Mucosa of rectum (tissue), 2 donors: ENCODE results near the gene TBCK.
"Not testable (repeated sequence)": the region's sequence is repeated elsewhere in the genome, so short reads cannot be mapped to it uniquely, and the experiment has no call there.

Experiments
- H3K27ac ChIP-seq, 2 donors: one replicate each; pipeline ENCODE4 v1.7.0; 2013; ENCODE audit warnings: inconsistent platforms in 2 of 2, low read depth in 2 of 2, low read length in 2 of 2
- H3K27me3 ChIP-seq, 2 donors: one replicate each; pipeline ENCODE4 v1.7.0; 2013; ENCODE audit warnings: low read length in 2 of 2; ENCODE audit not compliant: control insufficient read depth in 2 of 2, insufficient read depth in 2 of 2
- H3K36me3 ChIP-seq, 2 donors: one replicate each; pipeline ENCODE4 v1.7.0; 2013; ENCODE audit warnings: low read length in 2 of 2; ENCODE audit not compliant: control insufficient read depth in 2 of 2, insufficient read depth in 2 of 2
- H3K4me1 ChIP-seq, 2 donors: one replicate each; pipeline ENCODE4 v1.7.0; 2013; ENCODE audit warnings: low read length in 2 of 2, mild to moderate bottlenecking in 1 of 2; ENCODE audit not compliant: control insufficient read depth in 2 of 2, insufficient read depth in 2 of 2
- H3K4me3 ChIP-seq, 2 donors: one replicate each; pipeline ENCODE4 v1.7.0; 2013; ENCODE audit warnings: low read length in 2 of 2
- H3K9ac ChIP-seq, 2 donors: one replicate each; pipeline ENCODE4 v1.7.0; 2013; ENCODE audit warnings: low read length in 2 of 2, low read depth in 1 of 2, mild to moderate bottlenecking in 1 of 2
- H3K9me3 ChIP-seq, 2 donors: one replicate each; pipeline ENCODE4 v1.7.0; 2013; ENCODE audit warnings: low read length in 2 of 2; ENCODE audit not compliant: control insufficient read depth in 2 of 2
- donor health status: healthy.
- donor health status: Normal muscosa, but diverticular disease.

TBCK gene

DNA sequence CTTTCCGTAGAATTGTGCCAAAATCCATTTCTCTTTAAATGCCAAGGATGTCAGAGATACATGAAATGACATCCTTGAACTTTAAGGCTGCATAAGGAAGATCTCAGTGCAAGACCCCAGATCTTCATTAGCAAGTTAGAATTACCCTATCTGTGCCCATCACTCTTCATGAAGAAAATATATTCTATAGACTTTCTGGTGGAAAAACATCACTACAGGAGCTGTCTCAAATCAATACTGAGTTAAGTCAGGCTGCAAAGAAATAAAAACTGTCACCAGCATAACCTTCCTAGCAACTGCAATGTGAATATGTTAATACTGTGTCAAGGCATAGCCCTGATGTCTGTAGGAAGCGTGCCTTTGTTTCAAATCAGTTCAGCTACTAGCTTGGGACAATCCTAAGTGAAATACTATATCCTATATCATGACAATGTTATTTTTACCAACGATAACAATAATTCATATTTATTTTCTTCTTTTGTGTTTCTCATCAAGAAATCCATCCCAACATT lies 173.3 kb downstream of the TBCK start:
- no peaks in the 10 kb centered on the region for H3K27me3 ChIP-seq
- peaks cover 0 to 5% of the 10 kb centered on the region in 2 donors for H3K36me3 ChIP-seq
- H3K27ac ChIP-seq: no peak overlapping the region
- no peak overlapping the region for H3K4me3 ChIP-seq
- H3K4me1 ChIP-seq: no peaks in the 10 kb centered on the region
- H3K9me3 ChIP-seq: no peaks in the 10 kb centered on the region
- H3K9ac ChIP-seq: no peak overlapping the region

DNA sequence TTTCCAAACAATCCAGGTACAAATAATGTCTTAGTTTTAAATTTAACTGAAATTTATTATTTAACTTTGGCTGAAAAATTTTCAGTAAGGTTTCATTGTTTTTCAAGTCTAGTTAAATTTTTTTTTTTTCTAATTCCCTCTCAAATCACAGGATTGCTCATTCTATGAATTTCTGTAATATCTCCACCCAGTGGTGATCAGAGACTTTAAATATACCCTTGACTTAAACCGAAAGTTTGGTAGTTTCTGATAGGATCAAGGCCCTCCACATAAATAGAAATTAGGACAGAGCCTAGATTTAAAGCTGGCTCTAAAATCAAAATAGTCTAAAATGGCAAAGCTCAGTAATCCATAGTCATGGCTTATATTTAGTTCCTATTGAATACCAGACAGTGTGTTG lies 175.4 kb downstream of the TBCK start:
- Histone ChIP-seq H3K36me3 (peaks cover 0 to 2% of the 10 kb centered on the region in 2 donors), H3K9me3 (no peaks in the 10 kb centered on the region), H3K4me3 (no peak overlapping the region), H3K27ac (no peak overlapping the region), H3K9ac (no peak overlapping the region), H3K4me1 (no peaks in the 10 kb centered on the region), H3K27me3 (no peaks in the 10 kb centered on the region)

DNA sequence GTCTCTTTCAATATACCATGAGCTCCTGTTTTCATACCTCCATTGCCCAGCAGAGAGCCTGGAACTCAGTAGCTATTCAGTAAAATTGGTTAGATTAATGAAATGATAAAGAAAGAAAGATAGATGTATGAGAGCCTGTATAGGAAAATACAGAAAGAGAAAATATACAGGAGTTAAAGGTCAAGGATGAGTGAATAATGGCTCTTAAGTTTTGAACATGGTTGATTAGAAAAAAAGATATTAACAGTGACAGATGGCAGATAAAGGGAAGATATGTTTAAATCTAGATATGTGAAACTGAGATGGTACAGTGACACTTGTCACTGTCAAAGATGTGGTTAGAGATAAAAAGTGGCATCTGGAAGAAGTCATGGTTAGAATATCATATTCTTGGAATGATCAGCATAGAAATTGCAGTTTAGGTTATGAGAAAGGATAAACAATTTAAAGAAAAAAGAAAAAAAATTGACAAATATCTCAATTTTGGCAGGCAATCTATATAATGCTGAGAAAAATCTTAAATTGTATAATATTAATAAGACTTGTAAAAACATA lies 179.2 kb downstream of the TBCK start:
- Histone ChIP-seq H3K4me1 (no peaks in the 10 kb centered on the region), H3K36me3 (no peaks in the 10 kb centered on the region), H3K4me3 (no peak overlapping the region), H3K9ac (no peak overlapping the region), H3K9me3 (peaks cover 0 to 2% of the 10 kb centered on the region in 2 donors), H3K27me3 (no peaks in the 10 kb centered on the region), H3K27ac (no peak overlapping the region)

DNA sequence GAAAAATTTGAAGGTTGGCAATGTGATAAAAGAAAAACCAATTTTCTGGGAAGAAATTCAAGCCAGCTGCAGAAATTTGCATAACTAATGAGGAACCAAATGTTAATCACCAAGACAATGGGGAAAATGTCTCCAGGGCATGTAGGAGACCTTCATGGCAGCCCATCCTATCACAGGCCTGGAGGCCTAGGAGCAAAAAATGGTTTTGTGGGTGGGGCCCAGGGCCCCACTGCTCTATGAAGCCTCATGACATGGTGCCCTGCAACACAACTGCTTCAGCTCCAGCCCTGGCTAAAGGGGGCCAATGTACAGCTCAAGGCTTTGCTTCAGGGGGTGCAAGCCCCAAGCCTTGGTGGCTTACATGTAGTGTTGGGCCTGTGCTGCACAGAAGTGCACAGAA lies 184.0 kb downstream of the TBCK start:
- H3K4me1 ChIP-seq: no peaks in the 10 kb centered on the region
- H3K4me3 ChIP-seq: no peak overlapping the region
- no peak overlapping the region for H3K9ac ChIP-seq
- no peaks in the 10 kb centered on the region for H3K27me3 ChIP-seq
- no peak overlapping the region for H3K27ac ChIP-seq
- peaks cover 0 to 2% of the 10 kb centered on the region in 2 donors for H3K9me3 ChIP-seq
- H3K36me3 ChIP-seq: no peaks in the 10 kb centered on the region

DNA sequence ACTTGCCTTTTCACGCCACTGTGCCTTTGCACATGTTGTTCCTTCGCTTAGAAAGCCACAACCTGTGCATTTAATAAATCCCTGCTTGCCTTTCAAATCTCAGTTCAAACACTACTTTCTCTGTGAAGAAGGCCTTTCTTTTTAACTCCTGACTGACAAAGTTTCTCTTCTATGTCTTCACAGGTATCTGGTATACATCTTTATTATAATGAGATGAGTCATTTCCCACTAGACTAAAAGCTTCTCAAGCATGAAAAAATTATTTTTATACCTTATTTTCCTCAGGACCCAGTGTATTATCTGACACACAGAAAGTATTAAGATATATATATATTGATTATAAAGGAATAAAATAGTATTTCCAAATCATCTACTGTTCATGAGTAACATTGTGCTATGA lies 189.9 kb downstream of the TBCK start:
- Histone ChIP-seq H3K27me3 (no peaks in the 10 kb centered on the region), H3K27ac (no peak overlapping the region), H3K9ac (no peak overlapping the region), H3K4me3 (no peak overlapping the region), H3K9me3 (no peaks in the 10 kb centered on the region), H3K36me3 (no peaks in the 10 kb centered on the region), H3K4me1 (no peaks in the 10 kb centered on the region)

DNA sequence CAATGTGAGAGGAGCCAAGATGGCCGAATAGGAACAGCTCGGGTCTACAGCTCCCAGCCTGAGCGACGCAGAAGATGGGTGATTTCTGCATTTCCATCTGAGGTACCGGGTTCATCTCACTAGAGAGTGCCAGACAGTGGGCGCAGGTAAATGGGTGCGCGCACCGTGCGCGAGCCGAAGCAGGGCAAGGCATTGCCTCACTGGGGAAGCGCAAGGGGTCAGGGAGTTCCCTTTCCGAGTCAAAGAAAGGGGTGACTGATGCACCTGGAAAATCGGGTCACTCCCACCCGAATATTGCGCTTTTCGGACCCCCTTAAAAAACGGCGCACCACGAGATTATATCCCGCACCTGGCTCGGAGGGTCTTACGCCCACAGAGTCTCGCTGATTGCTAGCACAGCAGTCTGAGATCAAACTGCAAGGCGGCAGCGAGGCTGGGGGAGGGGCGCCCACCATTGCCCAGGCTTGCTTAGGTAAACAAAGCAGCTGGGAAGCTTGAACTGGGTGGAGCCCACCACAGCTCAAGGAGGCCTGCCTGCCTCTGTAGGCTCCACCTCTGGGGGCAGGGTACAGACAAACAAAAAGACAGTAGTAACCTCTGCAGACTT lies 196.0 kb downstream of the TBCK start:
- H3K27me3 ChIP-seq, H3K36me3 ChIP-seq, H3K4me1 ChIP-seq, H3K9me3 ChIP-seq, H3K9ac ChIP-seq, H3K4me3 ChIP-seq, H3K27ac ChIP-seq: not testable (repeated sequence)

DNA sequence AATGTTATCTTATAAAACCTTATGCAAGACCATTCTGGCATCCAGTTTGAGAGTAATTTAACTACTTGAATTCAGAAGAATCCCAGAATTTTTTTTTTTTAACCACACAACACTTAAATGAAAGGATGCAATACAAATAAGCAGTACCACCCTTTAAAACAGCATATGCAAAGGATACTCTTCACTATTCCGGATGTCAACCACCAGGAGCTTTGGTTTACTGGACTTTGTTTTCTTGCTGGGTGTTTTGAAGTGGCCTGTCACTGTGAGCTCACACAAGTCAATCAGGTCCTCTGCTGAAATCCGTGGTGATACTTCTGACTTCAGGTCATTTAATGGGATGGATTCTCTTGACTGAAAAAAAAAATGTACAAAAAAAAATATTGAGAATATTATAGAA lies 200.0 kb downstream of the TBCK start:
- Histone ChIP-seq H3K27me3 (no peaks in the 10 kb centered on the region), H3K27ac (no peak overlapping the region), H3K4me1 (no peaks in the 10 kb centered on the region), H3K9ac (no peak overlapping the region), H3K9me3 (peaks cover 0 to 12% of the 10 kb centered on the region in 2 donors), H3K4me3 (no peak overlapping the region), H3K36me3 (peaks cover 16 to 25% of the 10 kb centered on the region in 2 donors)

DNA sequence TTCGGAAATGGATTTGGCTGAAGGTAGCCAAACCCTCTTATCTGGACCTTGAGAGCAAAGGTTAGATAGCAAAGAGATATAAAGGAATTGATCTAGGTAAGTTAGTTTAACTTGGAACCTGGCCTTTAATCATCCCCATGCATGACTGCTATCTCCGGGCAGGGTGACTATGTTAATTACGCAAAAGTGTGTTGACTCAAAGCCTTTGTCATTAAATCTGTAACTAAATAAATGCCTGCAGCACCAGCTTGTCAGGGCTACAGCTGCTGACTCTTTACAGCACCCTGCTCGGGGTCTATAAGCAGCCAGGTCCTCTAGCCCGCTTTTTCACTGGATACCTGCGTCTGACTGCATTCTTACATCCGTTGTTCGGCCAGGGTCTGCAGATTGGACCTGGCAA lies 201.7 kb downstream of the TBCK start:
- Histone ChIP-seq H3K4me1 (no peaks in the 10 kb centered on the region), H3K27ac (no peak overlapping the region), H3K27me3 (no peaks in the 10 kb centered on the region), H3K4me3 (no peak overlapping the region), H3K9me3 (peaks cover 4 to 18% of the 10 kb centered on the region in 2 donors), H3K36me3 (peaks cover 18 to 34% of the 10 kb centered on the region in 2 donors), H3K9ac (no peak overlapping the region)

DNA sequence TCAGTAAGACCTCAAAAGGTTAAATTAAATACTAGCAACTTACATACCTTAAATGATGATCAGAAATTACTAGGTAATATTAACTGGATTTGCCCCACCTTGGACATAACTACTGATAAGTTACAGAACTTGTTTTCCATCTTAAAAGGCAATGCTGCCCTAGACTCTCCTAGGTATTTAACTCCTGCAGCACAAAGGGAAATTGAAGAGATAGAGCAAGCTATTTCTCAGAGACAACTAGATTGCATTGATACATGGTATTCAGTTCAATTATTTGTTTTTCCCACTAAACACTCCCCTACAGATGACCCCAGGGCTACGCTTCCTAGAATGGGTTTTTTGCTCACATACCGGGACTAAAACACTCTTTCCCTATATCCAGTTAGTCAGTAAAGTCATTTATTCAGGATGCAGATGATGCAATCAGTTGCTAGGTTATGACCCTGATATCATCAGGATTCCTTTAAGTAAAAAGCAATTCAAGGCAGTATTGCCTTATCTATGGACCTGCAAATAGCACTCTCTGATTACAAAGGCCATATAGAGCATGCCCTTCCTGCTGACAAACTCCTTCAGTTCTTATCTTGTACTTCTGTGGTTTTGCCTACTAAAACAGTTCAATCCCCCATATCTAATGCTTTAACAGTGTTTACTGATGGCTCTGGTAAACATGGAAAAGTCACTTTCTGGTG lies 204.1 kb downstream of the TBCK start:
- not testable (repeated sequence) for H3K4me1 ChIP-seq, H3K27ac ChIP-seq, H3K4me3 ChIP-seq, H3K9ac ChIP-seq, H3K27me3 ChIP-seq
- peaks cover 18 to 34% of the 10 kb centered on the region in 2 donors for H3K36me3 ChIP-seq
- peaks cover 6 to 18% of the 10 kb centered on the region in 2 donors for H3K9me3 ChIP-seq

DNA sequence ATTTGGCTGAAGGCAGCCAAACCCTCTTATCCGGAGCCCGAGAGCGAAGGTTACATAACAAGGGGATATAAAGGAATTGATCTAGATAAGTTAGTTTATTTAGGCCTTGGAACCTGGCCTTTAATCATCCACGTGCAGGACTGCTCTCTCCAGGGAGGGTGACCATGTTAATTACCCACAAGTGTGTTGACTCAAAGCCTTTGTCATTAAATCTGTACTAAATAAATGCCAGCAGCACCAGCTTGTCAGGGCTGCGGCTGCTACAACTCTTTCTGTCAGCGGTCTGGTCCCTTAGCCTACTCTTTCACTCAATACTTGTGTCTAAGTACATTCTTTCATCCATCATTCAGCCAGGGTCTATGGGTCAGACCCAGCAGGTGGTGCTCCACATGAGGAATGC lies 206.1 kb downstream of the TBCK start:
- H3K9ac ChIP-seq: no peak overlapping the region
- no peaks in the 10 kb centered on the region for H3K4me1 ChIP-seq
- H3K27me3 ChIP-seq: no peaks in the 10 kb centered on the region
- H3K4me3 ChIP-seq: no peak overlapping the region
- H3K9me3 ChIP-seq: peaks cover 6 to 18% of the 10 kb centered on the region in 2 donors
- H3K36me3 ChIP-seq: peaks cover 11 to 28% of the 10 kb centered on the region in 2 donors
- H3K27ac ChIP-seq: no peak overlapping the region
